ENCODE data around the gene TMEM176B.

TMEM176B gene

GRCh38 chr7:150784120-150784736, 15.9 kb downstream of the TMEM176B start:
- Histone ChIP-seq H3K9me3 (no peaks in the 10 kb centered on the region), H3K36me3 (no peaks in the 10 kb centered on the region), H3K4me1 (peaks cover 0 to 10% (median 0%) of the 10 kb centered on the region in 4 donors), H3K4me3 (no peak overlapping the region), H3K27me3 (peaks cover 0 to 8% of the 10 kb centered on the region in 2 donors), H3K27ac (no peak overlapping the region)
- DNase-seq: no peak
- intact Hi-C loops (cut with DNase I; ENCODE audit: low total_unique reads): no loop called here
- TF ChIP-seq CTCF (IDR thresholded peaks at IDR 0.05): no peak

GRCh38 chr7:150781961-150782360, 18.2 kb downstream of the TMEM176B start:
- no peaks in the 10 kb centered on the region for H3K4me1 ChIP-seq
- H3K27ac ChIP-seq: no peak overlapping the region
- intact Hi-C loops (cut with DNase I; ENCODE audit: low total_unique reads): no loop called here
- H3K36me3 ChIP-seq: no peaks in the 10 kb centered on the region
- H3K27me3 ChIP-seq: peaks cover 0 to 12% of the 10 kb centered on the region in 2 donors
- no peak overlapping the region for H3K4me3 ChIP-seq
- H3K9me3 ChIP-seq: no peaks in the 10 kb centered on the region
- no peak for TF ChIP-seq CTCF (IDR thresholded peaks at IDR 0.05)
- DNase-seq: no peak

GRCh38 chr7:150781103-150781502, 19.1 kb downstream of the TMEM176B start:
- TF ChIP-seq CTCF (IDR thresholded peaks at IDR 0.05): no peak
- Histone ChIP-seq H3K9me3 (no peaks in the 10 kb centered on the region), H3K27me3 (peaks cover 0 to 12% of the 10 kb centered on the region in 2 donors), H3K27ac (no peak overlapping the region), H3K4me3 (no peak overlapping the region), H3K4me1 (no peaks in the 10 kb centered on the region), H3K36me3 (no peaks in the 10 kb centered on the region)
- intact Hi-C loops (cut with DNase I; ENCODE audit: low total_unique reads): no loop called here
- DNase-seq: no peak

GRCh38 chr7:150780292-150780691, 19.9 kb downstream of the TMEM176B start:
- H3K4me3 ChIP-seq: no peak overlapping the region
- intact Hi-C loops (cut with DNase I; ENCODE audit: low total_unique reads): no loop called here
- H3K27ac ChIP-seq: no peak overlapping the region
- no peaks in the 10 kb centered on the region for H3K36me3 ChIP-seq
- H3K9me3 ChIP-seq: no peaks in the 10 kb centered on the region
- H3K27me3 ChIP-seq: peaks cover 0 to 12% of the 10 kb centered on the region in 2 donors
- H3K4me1 ChIP-seq: no peaks in the 10 kb centered on the region
- TF ChIP-seq CTCF (IDR thresholded peaks at IDR 0.05): no peak
- DNase-seq: no peak

GRCh38 chr7:150778738-150779301, 21.3 kb downstream of the TMEM176B start:
- H3K4me3 ChIP-seq: no peak overlapping the region
- no peaks in the 10 kb centered on the region for H3K9me3 ChIP-seq
- H3K27me3 ChIP-seq: peaks cover 0 to 12% of the 10 kb centered on the region in 2 donors
- DNase-seq: peak in 1 of 2 donors; percentile 84
- no peak overlapping the region for H3K27ac ChIP-seq
- intact Hi-C loops (cut with DNase I; ENCODE audit: low total_unique reads): no loop called here
- H3K4me1 ChIP-seq: no peaks in the 10 kb centered on the region
- TF ChIP-seq CTCF (IDR thresholded peaks at IDR 0.05): peak; percentile 45 to 66
- no peaks in the 10 kb centered on the region for H3K36me3 ChIP-seq
